ENCODE data around the gene WDR74.
A peak's percentile ranks its signal among the peaks of the same experiment; 100 is the strongest.
"Not testable (repeated sequence)": the region's sequence is repeated elsewhere in the genome, so short reads cannot be mapped to it uniquely, and the experiment has no call there.

Gene WDR74

GRCh38 chr11:62840721-62841360 is 1.5 kb upstream of the WDR74 start:
- peak; percentile 98 for DNase-seq

- DNase-seq, result no peak
Observed at GRCh38 chr11:62835336-62835735, 4.1 kb downstream of the WDR74 start.

GRCh38 chr11:62832336-62833234 is 6.8 kb downstream of the WDR74 start, which contains the start of gene TEX54:
TSS of gene TEX54 (minus strand) at chr11:62832841.
- no peak for DNase-seq

GRCh38 chr11:62831520-62832335 is 7.7 kb downstream of the WDR74 start, which contains the start of gene STX5:
TSS of gene STX5 (minus strand) at chr11:62832051. CDS start at chr11:62831243, 808 bp downstream.
- peak; percentile 97 for DNase-seq

GRCh38 chr11:62830904-62831519 is 8.4 kb downstream of the WDR74 start:
- DNase-seq, result no peak

GRCh38 chr11:62828130-62828529 is 11.3 kb downstream of the WDR74 start:
- DNase-seq, result not testable (repeated sequence)

GRCh38 chr11:62823677-62824076 is 15.7 kb downstream of the WDR74 start:
- no peak for DNase-seq

- no peak for DNase-seq
Observed at GRCh38 chr11:62817129-62817528, 22.3 kb downstream of the WDR74 start.

- no peak for DNase-seq
Observed at GRCh38 chr11:62816557-62816956, 22.8 kb downstream of the WDR74 start.

- DNase-seq, result no peak
Observed at GRCh38 chr11:62811659-62812058, 27.7 kb downstream of the WDR74 start.

GRCh38 chr11:62810748-62811147 is 28.6 kb downstream of the WDR74 start:
- no peak for DNase-seq

GRCh38 chr11:62806611-62807121 is 32.7 kb downstream of the WDR74 start:
- no peak for DNase-seq

- DNase-seq, result no peak
Observed at GRCh38 chr11:62805961-62806441, 33.4 kb downstream of the WDR74 start.

- peak; percentile 93 for DNase-seq
Observed at GRCh38 chr11:62805076-62805892, 34.1 kb downstream of the WDR74 start, which contains the start of gene NXF1. TSS of gene NXF1 (minus strand) at chr11:62805440. CDS start at chr11:62805356, 84 bp downstream.

- DNase-seq, result no peak
Observed at GRCh38 chr11:62804310-62805075, 34.9 kb downstream of the WDR74 start.

GRCh38 chr11:62801071-62801470 is 38.3 kb downstream of the WDR74 start:
- DNase-seq, result no peak

- DNase-seq, result no peak
Observed at GRCh38 chr11:62799486-62799885, 39.9 kb downstream of the WDR74 start.

- no peak for DNase-seq
Observed at GRCh38 chr11:62796281-62796680, 43.1 kb downstream of the WDR74 start.

- DNase-seq, result no peak
Observed at GRCh38 chr11:62794201-62794775, 45.1 kb downstream of the WDR74 start.

- no peak for DNase-seq
Observed at GRCh38 chr11:62792202-62792575, 47.2 kb downstream of the WDR74 start.

Measured in NCI-H526 treated with DMSO at 0.1 percent for 48 hours (cell line).